ENCODE measurements around the gene PRR14L. TPM values are rescaled to one million over a fixed set of nuclear protein-coding genes. Genes with fewer than 3 reads are reported as not detected.
A peak's percentile ranks its signal among the peaks of the same experiment; 100 is the strongest.

The PRR14L gene
- total and polyA plus RNA-seq, 2 of the 13 experiments (the other 11 are each of a cell fraction or from before 2014, with no cell fraction given): 6.6 to 16.5 TPM

DNA sequence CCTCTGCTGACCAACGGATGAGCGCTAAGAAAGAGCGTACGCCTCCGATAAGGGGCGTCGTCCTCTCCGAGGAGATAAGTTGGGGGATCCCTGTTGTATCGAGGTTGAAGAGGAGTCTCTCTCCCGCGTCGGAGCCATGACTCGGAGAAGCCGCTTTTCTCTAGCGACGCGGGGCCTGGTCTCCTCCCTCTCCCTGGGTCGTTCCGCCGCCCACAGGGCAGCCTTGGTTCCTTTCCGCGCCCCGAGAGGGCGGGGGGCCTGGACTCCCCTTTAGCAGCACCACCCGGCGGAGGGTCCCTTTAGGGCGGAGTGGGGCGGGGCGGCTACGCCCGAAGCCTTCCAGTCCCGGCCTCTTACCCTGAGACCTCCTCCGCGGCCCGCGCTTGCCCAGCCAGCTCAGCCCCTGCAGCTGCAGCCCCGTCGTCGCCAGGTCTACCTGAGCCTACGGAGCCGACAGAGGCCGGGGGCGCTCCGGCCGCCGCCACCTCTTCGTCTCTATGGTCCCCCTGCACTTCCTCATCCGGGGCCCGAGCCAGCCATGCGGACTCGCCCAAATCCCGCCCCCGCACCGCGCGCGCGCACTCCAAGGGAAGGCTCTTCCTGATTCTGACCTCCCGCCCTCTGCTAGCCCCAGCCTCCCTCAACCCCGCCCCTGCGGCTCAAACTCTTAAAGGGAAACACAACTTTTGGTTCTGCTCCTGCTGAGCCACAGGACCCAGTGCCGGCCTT lies at the start of gene PRR14L (continued):
- TF ChIP-seq ZNF512 (CRISPR knock-in tag; IDR thresholded peaks at IDR 0.05) (no peak), ZNF550 (CRISPR knock-in tag; IDR thresholded peaks at IDR 0.05; ENCODE audit: borderline replicate concordance) (no peak), NFKBIZ (CRISPR knock-in tag; IDR thresholded peaks at IDR 0.05) (peak; percentile 46; the same call in 1 of the 2 replicates), ARHGAP35 (CRISPR knock-in tag; IDR thresholded peaks at IDR 0.05; ENCODE audit: borderline replicate concordance) (peak; percentile 45; the same call in 1 of the 2 replicates), ETV5 (CRISPR knock-in tag; IDR thresholded peaks at IDR 0.05; ENCODE audit: borderline replicate concordance) (peak; percentile 51), ZNF335 (CRISPR knock-in tag; IDR thresholded peaks at IDR 0.05) (peak; percentile 54; the same call in 1 of the 2 replicates), SNRNP70 (IDR thresholded peaks at IDR 0.05; ENCODE audit: low read depth, low read length) (no peak), CBFB (CRISPR knock-in tag; IDR thresholded peaks at IDR 0.05) (0 out of 2 replicates have a peak, but pooled peaks have one; percentile 50), ZNF619 (CRISPR knock-in tag; IDR thresholded peaks at IDR 0.05) (peak; percentile 26; the same call in 1 of the 2 replicates), PAXIP1 (CRISPR knock-in tag; conservative IDR thresholded peaks at IDR 0.05) (peak; percentile 58), SOX13 (IDR thresholded peaks at IDR 0.05) (no peak), SOX13 (CRISPR knock-in tag; conservative IDR thresholded peaks at IDR 0.05 in 1 of 2, IDR thresholded peaks at IDR 0.05 in 1 of 2) (peak in 1 of 2 experiments; percentile 22; a peak in 1 of 4 replicates), BCL6 (CRISPR knock-in tag; IDR thresholded peaks at IDR 0.05) (no peak)
- TF ChIP-seq, protein P1, sequence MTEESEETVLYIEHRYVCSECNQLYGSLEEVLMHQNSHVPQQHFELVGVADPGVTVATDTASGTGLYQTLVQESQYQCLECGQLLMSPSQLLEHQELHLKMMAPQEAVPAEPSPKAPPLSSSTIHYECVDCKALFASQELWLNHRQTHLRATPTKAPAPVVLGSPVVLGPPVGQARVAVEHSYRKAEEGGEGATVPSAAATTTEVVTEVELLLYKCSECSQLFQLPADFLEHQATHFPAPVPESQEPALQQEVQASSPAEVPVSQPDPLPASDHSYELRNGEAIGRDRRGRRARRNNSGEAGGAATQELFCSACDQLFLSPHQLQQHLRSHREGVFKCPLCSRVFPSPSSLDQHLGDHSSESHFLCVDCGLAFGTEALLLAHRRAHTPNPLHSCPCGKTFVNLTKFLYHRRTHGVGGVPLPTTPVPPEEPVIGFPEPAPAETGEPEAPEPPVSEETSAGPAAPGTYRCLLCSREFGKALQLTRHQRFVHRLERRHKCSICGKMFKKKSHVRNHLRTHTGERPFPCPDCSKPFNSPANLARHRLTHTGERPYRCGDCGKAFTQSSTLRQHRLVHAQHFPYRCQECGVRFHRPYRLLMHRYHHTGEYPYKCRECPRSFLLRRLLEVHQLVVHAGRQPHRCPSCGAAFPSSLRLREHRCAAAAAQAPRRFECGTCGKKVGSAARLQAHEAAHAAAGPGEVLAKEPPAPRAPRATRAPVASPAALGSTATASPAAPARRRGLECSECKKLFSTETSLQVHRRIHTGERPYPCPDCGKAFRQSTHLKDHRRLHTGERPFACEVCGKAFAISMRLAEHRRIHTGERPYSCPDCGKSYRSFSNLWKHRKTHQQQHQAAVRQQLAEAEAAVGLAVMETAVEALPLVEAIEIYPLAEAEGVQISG (CRISPR knock-in tag; IDR thresholded peaks at IDR 0.05): peak; percentile 100

Data from HepG2 (cell line).